Sigmoid colon (tissue), 4 donors: Measurements from ENCODE around the gene TNK2.
"Not testable (repeated sequence)": the region's sequence is repeated elsewhere in the genome, so short reads cannot be mapped to it uniquely, and the experiment has no call there.

Experiments
- POLR2AphosphoS5 ChIP-seq, 4 donors: sonication (generic); formaldehyde crosslinking; IDR thresholded peaks; one replicate each; pipeline ENCODE4 v1.6.1; 2017; ENCODE audit warnings: antibody characterized with exemption in 4 of 4
- TF ChIP-seq, protein P1 (sequence below), 4 experiments: fragments of 450-650 bp in 3 of 4; fragments of 200-600 bp in 1 of 4; IDR thresholded peaks; one replicate each; pipeline ENCODE4 v1.5.1; 2016 to 2019; ENCODE audit warnings: antibody characterized with exemption in 4 of 4, mild to moderate bottlenecking in 3 of 4, moderate library complexity in 2 of 4

- TF ChIP-seq, protein P1, sequence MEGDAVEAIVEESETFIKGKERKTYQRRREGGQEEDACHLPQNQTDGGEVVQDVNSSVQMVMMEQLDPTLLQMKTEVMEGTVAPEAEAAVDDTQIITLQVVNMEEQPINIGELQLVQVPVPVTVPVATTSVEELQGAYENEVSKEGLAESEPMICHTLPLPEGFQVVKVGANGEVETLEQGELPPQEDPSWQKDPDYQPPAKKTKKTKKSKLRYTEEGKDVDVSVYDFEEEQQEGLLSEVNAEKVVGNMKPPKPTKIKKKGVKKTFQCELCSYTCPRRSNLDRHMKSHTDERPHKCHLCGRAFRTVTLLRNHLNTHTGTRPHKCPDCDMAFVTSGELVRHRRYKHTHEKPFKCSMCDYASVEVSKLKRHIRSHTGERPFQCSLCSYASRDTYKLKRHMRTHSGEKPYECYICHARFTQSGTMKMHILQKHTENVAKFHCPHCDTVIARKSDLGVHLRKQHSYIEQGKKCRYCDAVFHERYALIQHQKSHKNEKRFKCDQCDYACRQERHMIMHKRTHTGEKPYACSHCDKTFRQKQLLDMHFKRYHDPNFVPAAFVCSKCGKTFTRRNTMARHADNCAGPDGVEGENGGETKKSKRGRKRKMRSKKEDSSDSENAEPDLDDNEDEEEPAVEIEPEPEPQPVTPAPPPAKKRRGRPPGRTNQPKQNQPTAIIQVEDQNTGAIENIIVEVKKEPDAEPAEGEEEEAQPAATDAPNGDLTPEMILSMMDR (IDR thresholded peaks at IDR 0.05): not testable (repeated sequence)
- not testable (repeated sequence) for TF ChIP-seq POLR2AphosphoS5 (IDR thresholded peaks at IDR 0.05)
Measured at GRCh38 chr3:195950731-195951130, 42.4 kb upstream of the TNK2 start.
